Activated naive CD4-positive, alpha-beta T cell treated with anti-CD3 and anti-CD28 coated beads for 36 hours (primary cell): Measurements from ENCODE around the gene ALPL. TPM values are rescaled to one million over a fixed set of nuclear protein-coding genes. Genes with fewer than 3 reads are reported as not detected.

Source experiments
- CTCF ChIA-PET: fragments of 350-600 bp; sonication (Branson Sonifier 250); formaldehyde crosslinking; loops from one replicate; lab custom pipeline; 2021; ENCODE audit warnings: antibody characterized with exemption; lab: Charles Lee
- DNase-seq: peaks from one replicate; pipeline ENCODE4 v3.0.0-alpha.2; 2020
- H3K27ac Mint-ChIP-seq: one replicate; pipeline ENCODE4 v1.8.0; 2021; ENCODE audit warnings: mild to moderate bottlenecking, mixed read lengths
- H3K27me3 Mint-ChIP-seq: one replicate; pipeline ENCODE4 v1.8.0; 2021; ENCODE audit warnings: low read depth, mixed read lengths
- H3K36me3 Mint-ChIP-seq: one replicate; pipeline ENCODE4 v1.8.0; 2021; ENCODE audit warnings: low read depth, mixed read lengths
- H3K4me1 Mint-ChIP-seq: one replicate; pipeline ENCODE4 v1.8.0; 2021; ENCODE audit warnings: low read depth, mixed read lengths
- H3K4me3 Mint-ChIP-seq: one replicate; pipeline ENCODE4 v1.8.0; 2021; ENCODE audit warnings: mild to moderate bottlenecking, moderate library complexity, mixed read lengths
- H3K9me3 Mint-ChIP-seq: one replicate; pipeline ENCODE4 v1.8.0; 2021; ENCODE audit warnings: mixed read lengths
- intact Hi-C: fragments of 100-400 bp; cut with micrococcal nuclease; formaldehyde crosslinking; loops from one replicate; pipeline ENCODE4 v1.15.1; 2023
- total RNA-seq, 2 experiments: library from RNA; stranded (reverse); gene quantifications; one replicate each; pipeline ENCODE4 v1.2.3, GENCODE V29; 2021

Gene ALPL
- total RNA-seq, 2 experiments from 2014 or later: not detected

- H3K9me3 Mint-ChIP-seq: no peaks in the 10 kb centered on the region
- CTCF ChIA-PET: no interaction called here
Observed at GRCh38 chr1:21568809-21569385, 59.7 kb downstream of the ALPL start.

DNA sequence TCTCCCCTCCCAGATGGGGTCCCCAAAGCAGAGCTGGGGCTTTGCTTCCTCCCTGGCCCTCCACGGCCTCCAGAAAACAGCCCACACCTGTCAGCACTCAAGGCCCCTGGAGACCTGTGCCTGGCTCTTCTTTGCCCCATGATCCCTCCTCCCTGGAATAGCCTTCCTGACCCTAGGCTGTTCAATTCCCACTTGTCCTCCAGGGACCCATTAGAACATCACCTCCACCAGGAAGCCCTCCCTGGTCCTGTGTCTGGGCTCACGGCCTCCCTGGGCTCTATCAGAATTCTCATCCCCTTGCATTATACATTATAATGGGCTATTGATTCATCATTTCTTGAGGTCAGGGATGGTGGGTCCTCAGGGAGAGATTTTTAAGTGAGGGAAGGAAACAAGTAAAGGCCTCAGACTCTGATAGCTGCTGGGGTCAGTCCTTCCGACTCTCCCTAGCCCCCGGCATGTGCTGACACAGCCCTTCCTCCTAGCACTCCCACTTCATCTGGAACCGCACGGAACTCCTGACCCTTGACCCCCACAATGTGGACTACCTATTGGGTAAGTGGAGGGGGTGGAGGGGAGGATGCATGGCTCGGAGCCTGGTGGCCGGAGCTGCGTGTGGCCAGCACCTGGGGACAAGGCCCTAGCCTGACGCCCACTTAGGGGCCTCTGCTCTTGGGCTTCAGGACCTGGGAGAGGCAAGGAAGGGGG is 60.8 kb downstream of the ALPL start:
- H3K36me3 Mint-ChIP-seq: no peaks in the 10 kb centered on the region
- no peak overlapping the region for H3K27ac Mint-ChIP-seq
- H3K4me3 Mint-ChIP-seq: no peak overlapping the region
- no peaks in the 10 kb centered on the region for H3K4me1 Mint-ChIP-seq
- H3K9me3 Mint-ChIP-seq: no peaks in the 10 kb centered on the region
- DNase-seq: no peak
- CTCF ChIA-PET: no interaction called here
- intact Hi-C loops: no loop called here
- H3K27me3 Mint-ChIP-seq: no peaks in the 10 kb centered on the region

More at GRCh38 chr1:21568809-21569385, 59.7 kb downstream of the ALPL start:
- H3K27ac Mint-ChIP-seq: no peak overlapping the region
- H3K27me3 Mint-ChIP-seq: no peaks in the 10 kb centered on the region
- DNase-seq: no peak
- intact Hi-C loops: no loop called here
- no peaks in the 10 kb centered on the region for H3K36me3 Mint-ChIP-seq
- no peaks in the 10 kb centered on the region for H3K4me1 Mint-ChIP-seq
- H3K4me3 Mint-ChIP-seq: no peak overlapping the region

DNA sequence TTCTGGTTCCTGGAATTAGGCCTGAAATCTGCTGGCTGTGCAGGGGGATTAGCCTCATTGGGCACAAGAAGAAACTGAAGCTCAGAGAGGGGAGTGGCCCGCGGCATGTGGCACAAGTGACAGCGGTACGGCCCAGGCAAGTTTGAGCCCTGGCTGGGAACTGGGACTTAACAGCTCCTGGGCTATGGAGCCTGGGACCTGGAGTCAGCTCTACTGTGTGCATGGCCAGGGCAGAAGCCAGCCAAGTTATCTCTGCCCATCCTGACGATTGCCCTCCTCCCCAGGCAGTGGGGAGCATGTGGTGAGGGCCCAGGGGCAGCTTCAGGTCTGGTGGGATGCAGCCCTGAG is 61.3 kb downstream of the ALPL start:
- H3K9me3 Mint-ChIP-seq: no peaks in the 10 kb centered on the region
- H3K4me1 Mint-ChIP-seq: no peaks in the 10 kb centered on the region
- H3K4me3 Mint-ChIP-seq: no peak overlapping the region
- no peak for DNase-seq
- CTCF ChIA-PET: no interaction called here
- no peaks in the 10 kb centered on the region for H3K36me3 Mint-ChIP-seq
- no peak overlapping the region for H3K27ac Mint-ChIP-seq
- no peaks in the 10 kb centered on the region for H3K27me3 Mint-ChIP-seq
- intact Hi-C loops: no loop called here

GRCh38 chr1:21570885-21571284 is 61.7 kb downstream of the ALPL start:
- H3K4me3 Mint-ChIP-seq: no peak overlapping the region
- intact Hi-C loops: no loop called here
- no peaks in the 10 kb centered on the region for H3K36me3 Mint-ChIP-seq
- no peaks in the 10 kb centered on the region for H3K27me3 Mint-ChIP-seq
- CTCF ChIA-PET: no interaction called here
- no peak overlapping the region for H3K27ac Mint-ChIP-seq
- no peaks in the 10 kb centered on the region for H3K4me1 Mint-ChIP-seq
- no peaks in the 10 kb centered on the region for H3K9me3 Mint-ChIP-seq
- no peak for DNase-seq

DNA sequence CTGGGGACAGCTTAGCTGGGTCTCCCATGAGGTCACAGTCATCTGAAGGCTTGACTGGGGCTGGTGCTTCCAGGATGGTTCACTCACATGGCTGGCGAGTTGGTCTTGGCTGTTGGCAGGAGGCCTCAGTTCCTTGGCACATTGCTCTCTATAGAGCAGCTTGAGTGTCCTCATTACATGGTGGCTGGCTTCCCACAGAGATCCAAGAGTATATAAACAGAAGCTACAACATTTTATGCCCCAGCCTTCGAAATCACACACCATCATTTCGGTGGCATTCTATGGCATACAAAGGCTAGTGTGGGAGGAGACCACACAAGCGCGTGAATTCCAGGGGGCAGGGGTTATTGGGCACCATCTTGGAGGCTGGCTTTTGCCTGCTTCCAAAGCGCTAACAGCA is 63.0 kb downstream of the ALPL start:
- Mint-ChIP-seq H3K9me3 (no peaks in the 10 kb centered on the region), H3K27ac (no peak overlapping the region), H3K4me1 (no peaks in the 10 kb centered on the region), H3K4me3 (no peak overlapping the region), H3K27me3 (no peaks in the 10 kb centered on the region), H3K36me3 (no peaks in the 10 kb centered on the region)
- intact Hi-C loops: no loop called here
- CTCF ChIA-PET: interaction anchor here (0.7 kb wide), 1 partner anchor 84 kb away, joined by 5 read pairs; no protein-coding TSS in a partner anchor
- DNase-seq: no peak

DNA sequence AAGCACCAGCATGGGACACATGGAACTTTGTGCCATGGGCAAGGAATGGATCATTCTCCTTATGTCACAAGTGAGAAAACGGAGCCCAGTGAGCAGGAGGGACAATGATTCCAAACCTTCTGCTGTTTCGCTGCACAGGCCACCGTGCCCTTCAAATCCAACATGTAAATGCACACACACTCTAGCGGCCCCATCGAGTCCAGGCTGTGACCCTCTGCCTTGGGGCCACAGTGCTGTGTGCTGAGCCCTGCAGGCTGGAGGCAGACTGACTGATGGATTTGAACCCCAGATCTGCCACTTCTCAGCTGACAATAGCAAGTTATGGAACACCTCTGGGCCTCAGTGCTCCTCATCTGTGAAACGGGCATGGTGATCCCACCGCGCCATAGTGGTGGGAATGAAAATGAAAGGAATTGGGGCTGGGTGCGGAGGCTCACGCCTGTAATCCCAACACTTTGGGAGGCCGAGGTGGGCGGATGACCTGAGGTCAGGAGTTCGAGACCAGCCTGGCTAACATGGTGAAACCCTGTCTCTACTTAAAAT is 63.6 kb downstream of the ALPL start:
- Mint-ChIP-seq H3K9me3 (no peaks in the 10 kb centered on the region), H3K4me3 (no peak overlapping the region), H3K27ac (no peak overlapping the region), H3K27me3 (no peaks in the 10 kb centered on the region), H3K4me1 (no peaks in the 10 kb centered on the region), H3K36me3 (no peaks in the 10 kb centered on the region)
- CTCF ChIA-PET: interaction anchor here (0.7 kb wide), 1 partner anchor 84 kb away, joined by 5 read pairs; no protein-coding TSS in a partner anchor
- intact Hi-C loops: no loop called here
- no peak for DNase-seq

GRCh38 chr1:21573475-21573874 is 64.3 kb downstream of the ALPL start:
- Mint-ChIP-seq H3K27ac (no peak overlapping the region), H3K9me3 (no peaks in the 10 kb centered on the region), H3K27me3 (no peaks in the 10 kb centered on the region), H3K36me3 (no peaks in the 10 kb centered on the region), H3K4me1 (no peaks in the 10 kb centered on the region), H3K4me3 (no peak overlapping the region)
- CTCF ChIA-PET: interaction anchor here (0.6 kb wide), 1 partner anchor 20 kb away, joined by 3 read pairs; no protein-coding TSS in a partner anchor
- DNase-seq: no peak
- intact Hi-C loops: no loop called here

GRCh38 chr1:21573971-21574465 is 64.8 kb downstream of the ALPL start:
- intact Hi-C loops: no loop called here
- Mint-ChIP-seq H3K36me3 (no peaks in the 10 kb centered on the region), H3K9me3 (no peaks in the 10 kb centered on the region), H3K27me3 (no peaks in the 10 kb centered on the region), H3K4me3 (no peak overlapping the region), H3K27ac (no peak overlapping the region), H3K4me1 (no peaks in the 10 kb centered on the region)
- peak; percentile 67 for DNase-seq
- CTCF ChIA-PET: interaction anchor here (0.6 kb wide), 1 partner anchor 21 kb away, joined by 3 read pairs; no protein-coding TSS in a partner anchor

DNA sequence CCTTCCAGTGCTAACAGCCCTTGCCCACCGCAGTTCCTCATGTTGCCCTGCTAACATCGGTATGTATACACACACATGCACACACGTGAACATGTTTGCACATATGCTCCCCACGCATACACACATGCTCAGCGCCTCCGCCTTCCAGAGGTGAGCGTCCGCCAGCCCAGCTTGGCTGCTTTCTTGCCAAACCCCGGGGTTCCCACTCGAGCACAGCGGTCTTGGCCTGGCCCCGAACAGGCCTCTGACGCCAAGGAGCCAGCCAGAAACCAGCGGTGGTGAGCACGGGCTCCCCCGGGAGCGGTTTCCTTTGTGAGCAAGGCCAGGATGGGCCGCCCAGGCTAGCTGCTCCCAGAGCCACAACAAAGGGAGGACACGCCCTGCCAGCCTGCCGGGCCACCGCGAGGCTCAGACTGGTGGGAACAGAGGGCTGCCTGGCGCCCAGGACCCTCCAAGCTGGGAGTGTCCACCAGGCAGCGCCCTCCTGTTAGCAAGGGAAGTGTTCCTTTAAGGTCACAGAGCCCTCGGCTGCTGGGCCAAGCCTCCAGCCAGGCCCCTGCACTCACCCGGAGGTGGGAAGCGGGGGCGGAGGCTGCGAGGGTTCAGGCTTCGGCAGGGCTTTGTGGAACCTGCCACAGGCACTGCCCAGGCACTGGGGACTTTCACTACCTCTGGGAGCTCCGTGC is 65.4 kb downstream of the ALPL start:
- CTCF ChIA-PET: no interaction called here
- Mint-ChIP-seq H3K27me3 (no peaks in the 10 kb centered on the region), H3K4me1 (no peaks in the 10 kb centered on the region), H3K9me3 (no peaks in the 10 kb centered on the region), H3K27ac (no peak overlapping the region), H3K36me3 (no peaks in the 10 kb centered on the region), H3K4me3 (no peak overlapping the region)
- intact Hi-C loops: no loop called here
- DNase-seq: no peak

DNA sequence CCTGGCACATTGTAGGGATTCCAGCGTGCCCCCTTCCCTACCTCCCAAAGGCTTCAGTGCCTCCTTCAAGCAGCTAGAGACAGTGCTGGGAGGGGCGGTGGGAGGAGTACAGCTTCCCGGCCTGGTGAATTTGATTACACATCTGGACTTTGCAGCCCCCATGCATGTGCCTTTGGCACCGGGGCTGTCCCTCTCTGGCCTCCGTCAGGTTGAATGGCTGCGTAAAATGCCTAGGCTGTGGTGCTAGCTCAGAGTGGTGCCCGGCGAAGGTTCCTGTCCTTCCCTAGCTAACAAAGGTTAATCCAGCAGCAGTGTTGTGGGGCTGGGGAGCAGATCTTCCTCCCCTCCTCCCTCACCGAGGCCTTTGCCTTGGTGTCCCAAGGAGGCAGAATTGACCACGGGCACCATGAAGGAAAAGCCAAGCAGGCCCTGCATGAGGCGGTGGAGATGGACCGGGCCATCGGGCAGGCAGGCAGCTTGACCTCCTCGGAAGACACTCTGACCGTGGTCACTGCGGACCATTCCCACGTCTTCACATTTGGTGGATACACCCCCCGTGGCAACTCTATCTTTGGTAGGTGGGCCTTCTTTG is 66.2 kb downstream of the ALPL start:
- no peaks in the 10 kb centered on the region for H3K36me3 Mint-ChIP-seq
- intact Hi-C loops: no loop called here
- H3K4me1 Mint-ChIP-seq: no peaks in the 10 kb centered on the region
- no peak overlapping the region for H3K4me3 Mint-ChIP-seq
- H3K27ac Mint-ChIP-seq: no peak overlapping the region
- CTCF ChIA-PET: no interaction called here
- no peaks in the 10 kb centered on the region for H3K27me3 Mint-ChIP-seq
- no peaks in the 10 kb centered on the region for H3K9me3 Mint-ChIP-seq
- no peak for DNase-seq

- Mint-ChIP-seq H3K4me1 (no peaks in the 10 kb centered on the region), H3K27ac (no peak overlapping the region), H3K27me3 (no peaks in the 10 kb centered on the region), H3K9me3 (no peaks in the 10 kb centered on the region), H3K36me3 (no peaks in the 10 kb centered on the region), H3K4me3 (no peak overlapping the region)
- CTCF ChIA-PET: no interaction called here
- intact Hi-C loops: no loop called here
- no peak for DNase-seq
Observed at GRCh38 chr1:21576031-21576797, 67.0 kb downstream of the ALPL start.

DNA sequence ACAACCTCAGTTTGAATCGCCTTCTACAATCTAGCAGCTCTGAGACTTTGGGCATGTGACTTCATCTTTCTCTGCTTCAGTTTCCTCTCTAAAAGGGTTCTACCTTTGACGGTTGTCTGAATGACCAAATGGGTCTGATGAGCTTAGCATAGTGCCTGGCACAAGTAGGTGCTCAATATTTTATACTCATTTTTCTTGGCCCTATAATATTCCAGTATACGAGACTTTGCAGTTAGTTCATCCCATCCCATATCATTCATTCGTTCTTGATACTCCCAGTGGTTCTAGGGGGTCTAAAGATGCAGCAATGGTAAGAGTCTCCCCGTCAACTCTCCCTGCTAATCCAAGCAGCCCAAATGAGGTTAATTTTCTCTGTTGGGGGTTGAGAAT is 67.6 kb downstream of the ALPL start:
- no peaks in the 10 kb centered on the region for H3K27me3 Mint-ChIP-seq
- intact Hi-C loops: no loop called here
- no peaks in the 10 kb centered on the region for H3K4me1 Mint-ChIP-seq
- no peaks in the 10 kb centered on the region for H3K36me3 Mint-ChIP-seq
- no peaks in the 10 kb centered on the region for H3K9me3 Mint-ChIP-seq
- DNase-seq: no peak
- H3K27ac Mint-ChIP-seq: no peak overlapping the region
- H3K4me3 Mint-ChIP-seq: no peak overlapping the region
- CTCF ChIA-PET: no interaction called here
